Measurements from ENCODE around the gene ZC2HC1C. TPM values are rescaled to one million over a fixed set of nuclear protein-coding genes. Genes with fewer than 3 reads are reported as not detected.

ZC2HC1C gene
- total and polyA plus RNA-seq, 2 donors (not counting 1 experiment from before 2014, with no cell fraction given) = 0.21 to 0.59 TPM

DNA sequence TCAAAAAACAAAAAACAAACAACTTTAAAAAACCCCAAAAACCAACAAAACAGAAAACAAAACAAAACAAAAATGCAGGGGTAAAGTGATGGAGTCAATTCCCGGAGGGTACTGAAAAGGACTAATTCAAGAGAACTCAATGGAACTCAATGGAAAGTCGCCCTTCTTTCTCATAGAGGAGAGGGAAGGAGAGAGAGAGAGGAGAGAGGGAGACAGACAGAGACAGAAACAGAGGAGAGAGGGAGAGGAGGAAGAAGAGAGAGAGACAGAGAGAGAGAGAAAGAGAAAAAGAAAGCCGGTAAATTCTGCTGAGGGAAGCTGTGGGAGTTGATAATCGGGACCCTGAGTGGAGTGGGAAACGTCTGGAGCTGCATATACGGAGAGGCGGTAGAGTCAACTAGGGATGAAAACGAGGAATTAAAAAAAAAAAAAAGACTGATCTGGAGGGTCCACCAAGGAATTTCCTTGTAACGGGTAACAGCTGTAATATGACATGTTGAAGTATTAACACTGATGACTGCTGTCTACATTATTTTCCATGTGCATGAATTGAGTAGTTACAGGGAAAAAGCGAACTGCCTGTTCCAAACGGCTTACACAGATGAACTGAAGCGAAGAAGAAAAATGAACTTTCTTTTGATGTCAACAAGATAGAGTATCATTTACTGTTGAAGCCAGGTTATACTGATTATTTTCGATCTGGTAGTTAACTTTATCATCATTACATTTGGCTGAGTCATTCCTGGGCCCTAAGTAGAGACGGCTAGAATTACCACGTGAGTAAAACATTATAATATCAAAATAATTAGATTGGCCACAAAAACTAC is 934 bp upstream of the ZC2HC1C start:
- Histone ChIP-seq H3K4me3 (ENCODE audit: control extremely low read depth in 1 of 5, extremely low read depth in 1 of 5, insufficient read depth in 1 of 5, low read depth in 2 of 5, low read length in 4 of 5) (peak overlapping the region; percentile 34 to 82 (median 63)), H3K79me2 (ENCODE audit: control insufficient read depth, insufficient read depth, low read length) (peaks cover 5% of the 10 kb centered on the region), H3K4me1 (ENCODE audit: control insufficient read depth in 2 of 2, insufficient read depth in 2 of 2, low read length in 2 of 2) (peaks cover 10 to 20% of the 10 kb centered on the region in 2 donors), H3K4me2 (replicated peaks; ENCODE audit: low read depth, low read length, poor library complexity, severe bottlenecking) (peak overlapping the region; percentile 89), H3K27me3 (replicated peaks in 1 of 4; ENCODE audit: control extremely low read depth in 1 of 4, control insufficient read depth in 3 of 4, insufficient read depth in 4 of 4, low read length in 3 of 4) (no peaks in the 10 kb centered on the region), H4K20me1 (ENCODE audit: control insufficient read depth, insufficient read depth, low read length, poor library complexity, severe bottlenecking) (no peaks in the 10 kb centered on the region), H3K27ac (ENCODE audit: low read length in 2 of 2) (no peak overlapping the region), H3K36me3 (replicated peaks in 1 of 2; ENCODE audit: control extremely low read depth in 1 of 2, control insufficient read depth in 1 of 2, extremely low read depth in 1 of 2, insufficient read depth in 2 of 2, low read length in 1 of 2) (no peaks in the 10 kb centered on the region), H3K9me3 (ENCODE audit: control extremely low read depth in 1 of 3, control insufficient read depth in 2 of 3, insufficient read depth in 1 of 3, low read length in 2 of 3) (no peaks in the 10 kb centered on the region), H3K9ac (ENCODE audit: low read length) (peak overlapping the region; percentile 68), H2AFZ (ENCODE audit: insufficient read depth, low read depth, low read length, poor library complexity, severe bottlenecking) (peak overlapping the region; percentile 80)
- Mint-ChIP-seq H3K4me3 (no peak overlapping the region), H3K27ac (no peak overlapping the region), H3K27me3 (no peaks in the 10 kb centered on the region), H3K9me3 (ENCODE audit: insufficient read depth) (no peaks in the 10 kb centered on the region), H3K4me1 (peaks cover 14% of the 10 kb centered on the region)
- DNase-seq (peak; percentile 16), ATAC-seq (ENCODE audit: low read depth) (no peak)
- intact Hi-C loops (cut with micrococcal nuclease) = loop anchor here (1.0 to 10.0 kb wide), 3 partner anchors 17 to 454 kb away; partner anchors contain the start of genes LTBP2, MLH3 and NEK9
- no peak for TF ChIP-seq EZH2 (IDR thresholded peaks at IDR 0.05; ENCODE audit: borderline replicate concordance, insufficient read depth, low read depth, low read length, poor library complexity, severe bottlenecking)
- TF ChIP-seq, protein P1, sequence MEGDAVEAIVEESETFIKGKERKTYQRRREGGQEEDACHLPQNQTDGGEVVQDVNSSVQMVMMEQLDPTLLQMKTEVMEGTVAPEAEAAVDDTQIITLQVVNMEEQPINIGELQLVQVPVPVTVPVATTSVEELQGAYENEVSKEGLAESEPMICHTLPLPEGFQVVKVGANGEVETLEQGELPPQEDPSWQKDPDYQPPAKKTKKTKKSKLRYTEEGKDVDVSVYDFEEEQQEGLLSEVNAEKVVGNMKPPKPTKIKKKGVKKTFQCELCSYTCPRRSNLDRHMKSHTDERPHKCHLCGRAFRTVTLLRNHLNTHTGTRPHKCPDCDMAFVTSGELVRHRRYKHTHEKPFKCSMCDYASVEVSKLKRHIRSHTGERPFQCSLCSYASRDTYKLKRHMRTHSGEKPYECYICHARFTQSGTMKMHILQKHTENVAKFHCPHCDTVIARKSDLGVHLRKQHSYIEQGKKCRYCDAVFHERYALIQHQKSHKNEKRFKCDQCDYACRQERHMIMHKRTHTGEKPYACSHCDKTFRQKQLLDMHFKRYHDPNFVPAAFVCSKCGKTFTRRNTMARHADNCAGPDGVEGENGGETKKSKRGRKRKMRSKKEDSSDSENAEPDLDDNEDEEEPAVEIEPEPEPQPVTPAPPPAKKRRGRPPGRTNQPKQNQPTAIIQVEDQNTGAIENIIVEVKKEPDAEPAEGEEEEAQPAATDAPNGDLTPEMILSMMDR (IDR thresholded peaks at IDR 0.05) = no peak
- ChIA-PET CTCF (interaction anchor here (1.4 to 2.3 kb wide), 2 partner anchors 20 kb away, joined by 4 to 9 read pairs; no protein-coding TSS in a partner anchor), POLR2A (interaction anchor here (0.5 kb wide), 1 partner anchor 225 kb away, joined by 9 read pairs; no protein-coding TSS in a partner anchor)
- 58% methylated on average over 7 of the region's 15 CpGs for WGBS (ENCODE audit: insufficient coverage)

- intact Hi-C loops (cut with micrococcal nuclease) = loop anchor here (1.0 to 10.0 kb wide), 3 partner anchors 18 to 455 kb away; partner anchors contain the start of genes LTBP2, MLH3 and NEK9
- H3K9ac ChIP-seq (ENCODE audit: low read length) = peak overlapping the region; percentile 68
- Mint-ChIP-seq H3K27ac (peak overlapping the region; percentile 60), H3K4me3 (no peak overlapping the region), H3K4me1 (peaks cover 5% of the 10 kb centered on the region), H3K9me3 (ENCODE audit: insufficient read depth) (no peaks in the 10 kb centered on the region), H3K27me3 (no peaks in the 10 kb centered on the region)
- H3K4me1 ChIP-seq (ENCODE audit: control insufficient read depth in 2 of 2, insufficient read depth in 2 of 2, low read length in 2 of 2) = peaks cover 7 to 18% of the 10 kb centered on the region in 2 donors
- no peaks in the 10 kb centered on the region for H3K9me3 ChIP-seq (ENCODE audit: control extremely low read depth in 1 of 3, control insufficient read depth in 2 of 3, insufficient read depth in 1 of 3, low read length in 2 of 3)
- CTCF ChIA-PET = interaction anchor here (1.4 kb wide), 1 partner anchor 19 kb away, joined by 4 read pairs; no protein-coding TSS in a partner anchor
- no peak for TF ChIP-seq EZH2 (IDR thresholded peaks at IDR 0.05; ENCODE audit: borderline replicate concordance, insufficient read depth, low read depth, low read length, poor library complexity, severe bottlenecking)
- TF ChIP-seq, protein P1 (IDR thresholded peaks at IDR 0.05) = no peak
- POLR2A ChIA-PET = interaction anchor here (0.5 kb wide), 2 partner anchors 180 to 576 kb away, joined by 3 to 7 read pairs; partner anchors contain the start of gene ISCA2
- H3K27me3 ChIP-seq (replicated peaks in 1 of 4; ENCODE audit: control extremely low read depth in 1 of 4, control insufficient read depth in 3 of 4, insufficient read depth in 4 of 4, low read length in 3 of 4) = no peaks in the 10 kb centered on the region
- H3K4me3 ChIP-seq (ENCODE audit: control extremely low read depth in 1 of 5, extremely low read depth in 1 of 5, insufficient read depth in 1 of 5, low read depth in 2 of 5, low read length in 4 of 5) = peak overlapping the region in 4 of 5 experiments; percentile 62 to 82 (median 69)
- H3K79me2 ChIP-seq (ENCODE audit: control insufficient read depth, insufficient read depth, low read length) = no peaks in the 10 kb centered on the region
- no peaks in the 10 kb centered on the region for H4K20me1 ChIP-seq (ENCODE audit: control insufficient read depth, insufficient read depth, low read length, poor library complexity, severe bottlenecking)
- no peak overlapping the region for H3K27ac ChIP-seq (ENCODE audit: low read length in 2 of 2)
- peak overlapping the region; percentile 80 for H2AFZ ChIP-seq (ENCODE audit: insufficient read depth, low read depth, low read length, poor library complexity, severe bottlenecking)
- no peaks in the 10 kb centered on the region for H3K36me3 ChIP-seq (replicated peaks in 1 of 2; ENCODE audit: control extremely low read depth in 1 of 2, control insufficient read depth in 1 of 2, extremely low read depth in 1 of 2, insufficient read depth in 2 of 2, low read length in 1 of 2)
- DNase-seq (no peak), ATAC-seq (ENCODE audit: low read depth) (no peak)
- H3K4me2 ChIP-seq (replicated peaks; ENCODE audit: low read depth, low read length, poor library complexity, severe bottlenecking) = peak overlapping the region; percentile 89
- 62% methylated on average over 12 of the region's 12 CpGs for WGBS (ENCODE audit: insufficient coverage)
Measured at GRCh38 chr14:75069811-75070145, 337 bp downstream of the ZC2HC1C start.
